ENCODE data around the gene TPPP2. TPM values are rescaled to one million over a fixed set of nuclear protein-coding genes. Genes with fewer than 3 reads are reported as not detected.

Gene TPPP2
- total and polyA plus RNA-seq, 4 donors, result 1.5 to 5.9 (median 1.6) TPM

- 90% methylated on average over 3 of the region's 3 CpGs for WGBS
- no peak for DNase-seq (ENCODE audit: low spot score)
- peaks cover 0 to 58% (median 36%) of the 10 kb centered on the region in 4 donors for H3K4me1 ChIP-seq (ENCODE audit: control insufficient read depth in 4 of 4, insufficient read depth in 4 of 4, low read length in 3 of 4)
- no peak overlapping the region for H3K9ac ChIP-seq (ENCODE audit: low read depth in 1 of 2, low read length in 2 of 2)
- H3K4me3 ChIP-seq (ENCODE audit: low read depth in 1 of 3, low read length in 3 of 3), result no peak overlapping the region
- H3K9me3 ChIP-seq (ENCODE audit: control insufficient read depth in 4 of 4, low read length in 3 of 4), result no peaks in the 10 kb centered on the region
- no peak overlapping the region for H3K27ac ChIP-seq (ENCODE audit: low read depth in 1 of 2, low read length in 2 of 2)
- H3K27me3 ChIP-seq (ENCODE audit: control insufficient read depth in 4 of 4, insufficient read depth in 4 of 4, low read length in 3 of 4), result no peaks in the 10 kb centered on the region
- TF ChIP-seq YY1 (IDR thresholded peaks at IDR 0.05) (no peak), SP1 (IDR thresholded peaks at IDR 0.05) (no peak), RXRA (IDR thresholded peaks at IDR 0.05) (no peak), HNF4G (IDR thresholded peaks at IDR 0.05) (no peak), REST (IDR thresholded peaks at IDR 0.05) (no peak), FOXA1 (IDR thresholded peaks at IDR 0.05) (no peak), EGR1 (IDR thresholded peaks at IDR 0.05; ENCODE audit: low read depth in 2 of 2) (no peak), CTCF (IDR thresholded peaks at IDR 0.05; ENCODE audit: low read depth, low read length, missing input control) (no peak), JUND (IDR thresholded peaks at IDR 0.05) (no peak), GABPA (IDR thresholded peaks at IDR 0.05 in 1 of 2, conservative IDR thresholded peaks at IDR 0.05 in 1 of 2) (no peak), NR2F2 (IDR thresholded peaks at IDR 0.05) (no peak), RAD21 (IDR thresholded peaks at IDR 0.05) (no peak), ATF3 (IDR thresholded peaks at IDR 0.05) (no peak), ZBTB33 (IDR thresholded peaks at IDR 0.05) (no peak), FOXA2 (IDR thresholded peaks at IDR 0.05) (no peak), HNF4A (conservative IDR thresholded peaks at IDR 0.05) (no peak), TAF1 (conservative IDR thresholded peaks at IDR 0.05) (no peak), MAX (IDR thresholded peaks at IDR 0.05) (no peak)
- peaks cover 8 to 45% (median 44%) of the 10 kb centered on the region in 4 donors for H3K36me3 ChIP-seq (ENCODE audit: control insufficient read depth in 4 of 4, insufficient read depth in 3 of 4, low read depth in 1 of 4, low read length in 3 of 4)
Measured at GRCh38 chr14:21018781-21019180, 11.2 kb upstream of the TPPP2 start.

All from liver (tissue), 9 donors.